ENCODE results near the gene SLAMF9. TPM values are rescaled to one million over a fixed set of nuclear protein-coding genes. Genes with fewer than 3 reads are reported as not detected.

The SLAMF9 gene
- total RNA-seq, 2 experiments from 2014 or later, result not detected

Other genes starting within 250 kb of the SLAMF9 start
- not detected for gene CRP, start 239.6 kb downstream of the SLAMF9 start, total RNA-seq
- gene DUSP23, start 173.3 kb downstream of the SLAMF9 start, total RNA-seq, result 10 to 100 TPM; 27.2 TPM
- gene FCRL6, start 151.9 kb downstream of the SLAMF9 start, total RNA-seq, result under 1 TPM in 1 of 2 experiments, not detected in 1; 0.20 TPM
- gene SLAMF8, start 127.4 kb downstream of the SLAMF9 start, total RNA-seq, result under 1 TPM; 0.54 TPM
- gene VSIG8, start 91.6 kb downstream of the SLAMF9 start, total RNA-seq, result not detected
- 1 to 10 TPM; 1.3 to 1.4 TPM for gene CFAP45, start 54.1 kb downstream of the SLAMF9 start, total RNA-seq
- 100 to 1,000 TPM; 475 to 482 TPM for gene TAGLN2, start 28.7 kb downstream of the SLAMF9 start, total RNA-seq
- gene IGSF9, start 8.6 kb downstream of the SLAMF9 start, total RNA-seq, result under 1 TPM in 1 of 2 experiments, not detected in 1; 0.07 TPM
- gene PIGM, start 77.8 kb upstream of the SLAMF9 start, total RNA-seq, result 1 to 10 TPM; 3.9 to 4.0 TPM
- under 1 TPM; 0.14 to 0.29 TPM for gene KCNJ10, start 115.9 kb upstream of the SLAMF9 start, total RNA-seq
- not detected for gene KCNJ9, start 127.3 kb upstream of the SLAMF9 start, total RNA-seq
- gene IGSF8, start 144.4 kb upstream of the SLAMF9 start, total RNA-seq, result 10 to 100 TPM; 48.0 to 49.5 TPM
- not detected for gene ATP1A2, start 161.5 kb upstream of the SLAMF9 start, total RNA-seq
- gene ATP1A4, start 197.4 kb upstream of the SLAMF9 start, total RNA-seq, result not detected
- gene CASQ1, start 236.3 kb upstream of the SLAMF9 start, total RNA-seq, result not detected

All from activated CD8-positive, alpha-beta T cell treated with anti-CD3 and anti-CD28 coated beads for 36 hours (primary cell).